HG02610 (cell line): ENCODE measurements around the gene CADPS2.
A peak's percentile ranks its signal among the peaks of the same experiment; 100 is the strongest.
"Not testable (repeated sequence)": the region's sequence is repeated elsewhere in the genome, so short reads cannot be mapped to it uniquely, and the experiment has no call there.

ENCODE experiments used
- ATAC-seq: cut with Tn5 transposase; IDR thresholded peaks from one replicate; pipeline ENCODE4 v1.9.1; 2021; ENCODE audit warnings: mild to moderate bottlenecking, moderate library complexity; ENCODE audit not compliant: unreplicated experiment

Gene CADPS2

GRCh38 chr7:122850528-122850927 is 35.7 kb downstream of the CADPS2 start:
- no peak for ATAC-seq

GRCh38 chr7:122849957-122850328 is 36.3 kb downstream of the CADPS2 start:
- ATAC-seq: no peak

GRCh38 chr7:122849322-122849956 is 36.8 kb downstream of the CADPS2 start:
- no peak for ATAC-seq

GRCh38 chr7:122847871-122848473 is 38.3 kb downstream of the CADPS2 start:
- ATAC-seq: no peak

- ATAC-seq: no peak
Observed at GRCh38 chr7:122846591-122846990, 39.7 kb downstream of the CADPS2 start.

- ATAC-seq: no peak
Observed at GRCh38 chr7:122845286-122845685, 41.0 kb downstream of the CADPS2 start.

GRCh38 chr7:122844191-122844988 is 41.9 kb downstream of the CADPS2 start:
- no peak for ATAC-seq

- ATAC-seq: no peak
Observed at GRCh38 chr7:122842971-122843370, 43.3 kb downstream of the CADPS2 start.

- ATAC-seq: not testable (repeated sequence)
Observed at GRCh38 chr7:122836286-122836685, 50.0 kb downstream of the CADPS2 start.

GRCh38 chr7:122834571-122834942 is 51.7 kb downstream of the CADPS2 start:
- not testable (repeated sequence) for ATAC-seq

- no peak for ATAC-seq
Observed at GRCh38 chr7:122833888-122834570, 52.2 kb downstream of the CADPS2 start.

- no peak for ATAC-seq
Observed at GRCh38 chr7:122831436-122831835, 54.8 kb downstream of the CADPS2 start.

GRCh38 chr7:122829962-122830361 is 56.3 kb downstream of the CADPS2 start:
- ATAC-seq: no peak

GRCh38 chr7:122827763-122828162 is 58.5 kb downstream of the CADPS2 start:
- no peak for ATAC-seq

GRCh38 chr7:122813845-122814244 is 72.4 kb downstream of the CADPS2 start:
- no peak for ATAC-seq

GRCh38 chr7:122803851-122804250 is 82.4 kb downstream of the CADPS2 start:
- ATAC-seq: no peak

GRCh38 chr7:122803323-122803722 is 82.9 kb downstream of the CADPS2 start:
- no peak for ATAC-seq

GRCh38 chr7:122802301-122802751 is 83.9 kb downstream of the CADPS2 start:
- ATAC-seq: peak; percentile 44

GRCh38 chr7:122791959-122792545 is 94.2 kb downstream of the CADPS2 start:
- no peak for ATAC-seq

- no peak for ATAC-seq
Observed at GRCh38 chr7:122790591-122790990, 95.7 kb downstream of the CADPS2 start.

- no peak for ATAC-seq
Observed at GRCh38 chr7:122790132-122790531, 96.1 kb downstream of the CADPS2 start.
